Astrocyte (in vitro differentiated cells and primary cell): ENCODE data around the gene CDH23. TPM values are rescaled to one million over a fixed set of nuclear protein-coding genes. Genes with fewer than 3 reads are reported as not detected.

Experiments
- DNase-seq: peaks from one replicate; pipeline ENCODE4 v3.0.0-alpha.2; 2010; ENCODE audit warnings: low read depth
- FAIRE-seq: peaks from 2 replicates; lab custom pipeline; 2011; peaks lifted over from hg19 to GRCh38; lab: Jason Lieb, UNC
- H2AFZ ChIP-seq: 2 replicates; pipeline ENCODE4 v1.6.0; 2012; ENCODE audit warnings: low read depth, low read length, inconsistent platforms
- H3K27ac ChIP-seq: 2 replicates; pipeline ENCODE4 v1.5.1; 2011; ENCODE audit warnings: low read depth, low read length, inconsistent platforms
- H3K27me3 ChIP-seq: 2 replicates; pipeline ENCODE4 v1.6.0; 2011; ENCODE audit warnings: low read length, inconsistent platforms; ENCODE audit not compliant: insufficient read depth
- H3K36me3 ChIP-seq: 2 replicates; pipeline ENCODE4 v1.5.1; 2011; ENCODE audit warnings: low read length, inconsistent platforms; ENCODE audit not compliant: insufficient read depth
- H3K4me1 ChIP-seq: 2 replicates; pipeline ENCODE4 v1.5.1; 2011; ENCODE audit warnings: low read length, inconsistent platforms; ENCODE audit not compliant: insufficient read depth
- H3K4me2 ChIP-seq: 2 replicates; pipeline ENCODE4 v1.6.0; 2012; ENCODE audit warnings: low read length, inconsistent platforms
- H3K4me3 ChIP-seq: 2 replicates; pipeline ENCODE4 v1.5.1; 2011; ENCODE audit warnings: low read depth, mild to moderate bottlenecking, low read length, inconsistent platforms; ENCODE audit not compliant: insufficient read depth
- H3K79me2 ChIP-seq: 2 replicates; pipeline ENCODE4 v1.6.0; 2012; ENCODE audit warnings: mild to moderate bottlenecking, low read length, inconsistent platforms; ENCODE audit not compliant: insufficient read depth
- H3K9ac ChIP-seq: 2 replicates; pipeline ENCODE4 v1.6.0; 2012; ENCODE audit warnings: mild to moderate bottlenecking, low read length, inconsistent platforms
- H3K9me3 ChIP-seq: 2 replicates; pipeline ENCODE4 v1.5.1; 2012; ENCODE audit warnings: low read depth, mild to moderate bottlenecking, low read length, inconsistent platforms; ENCODE audit not compliant: insufficient read depth
- H4K20me1 ChIP-seq: 2 replicates; pipeline ENCODE4 v1.6.0; 2012; ENCODE audit warnings: low read length, inconsistent platforms; ENCODE audit not compliant: insufficient read depth
- H3K27ac Mint-ChIP-seq: one replicate; pipeline ENCODE4 v1.8.0; 2021; ENCODE audit warnings: mild to moderate bottlenecking, mixed read lengths; ENCODE audit not compliant: unreplicated experiment
- H3K27me3 Mint-ChIP-seq: one replicate; pipeline ENCODE4 v1.8.0; 2021; ENCODE audit warnings: low read depth, mixed read lengths; ENCODE audit not compliant: unreplicated experiment
- H3K36me3 Mint-ChIP-seq: one replicate; pipeline ENCODE4 v1.8.0; 2021; ENCODE audit warnings: low read depth, mixed read lengths; ENCODE audit not compliant: unreplicated experiment
- H3K4me1 Mint-ChIP-seq: one replicate; pipeline ENCODE4 v1.8.0; 2021; ENCODE audit warnings: low read depth, mixed read lengths; ENCODE audit not compliant: unreplicated experiment
- H3K4me3 Mint-ChIP-seq: one replicate; pipeline ENCODE4 v1.8.0; 2021; ENCODE audit warnings: mild to moderate bottlenecking, moderate library complexity, mixed read lengths; ENCODE audit not compliant: unreplicated experiment
- H3K9me3 Mint-ChIP-seq: one replicate; pipeline ENCODE4 v1.8.0; 2021; ENCODE audit warnings: mild to moderate bottlenecking, mixed read lengths; ENCODE audit not compliant: unreplicated experiment
- CTCF ChIP-seq: IDR thresholded peaks from 2 replicates; pipeline ENCODE4 v1.5.1; 2011; ENCODE audit warnings: low read depth, mild to moderate bottlenecking, inconsistent platforms, low read length, moderate library complexity; ENCODE audit not compliant: insufficient read depth
- EZH2 ChIP-seq: IDR thresholded peaks from 2 replicates; pipeline ENCODE4 v1.6.1; 2012; ENCODE audit warnings: mild to moderate bottlenecking, low read length, inconsistent platforms; ENCODE audit not compliant: insufficient read depth
- total RNA-seq: library from RNA; stranded (reverse); gene quantifications from 2 replicates; pipeline ENCODE4 v1.2.1, GENCODE V29; 2021

Gene CDH23
- total RNA-seq, 1 donor from 2014 or later: not detected

- H3K27ac ChIP-seq: no peak overlapping the region
- H4K20me1 ChIP-seq: no peaks in the 10 kb centered on the region
- no peak for DNase-seq
- FAIRE-seq: no peak
- no peak overlapping the region for H3K4me3 ChIP-seq
- Mint-ChIP-seq H3K27me3 (peaks cover 41% of the 10 kb centered on the region), H3K4me1 (no peaks in the 10 kb centered on the region), H3K27ac (no peak overlapping the region), H3K4me3 (no peak overlapping the region), H3K9me3 (no peaks in the 10 kb centered on the region), H3K36me3 (no peaks in the 10 kb centered on the region)
- H2AFZ ChIP-seq: no peak overlapping the region
- H3K4me2 ChIP-seq: no peak overlapping the region
- peaks cover 8% of the 10 kb centered on the region for H3K4me1 ChIP-seq
- H3K9me3 ChIP-seq: no peaks in the 10 kb centered on the region
- peaks cover 33% of the 10 kb centered on the region for H3K27me3 ChIP-seq
- no peak for TF ChIP-seq CTCF
- H3K9ac ChIP-seq: no peak overlapping the region
- no peaks in the 10 kb centered on the region for H3K36me3 ChIP-seq
- H3K79me2 ChIP-seq: no peaks in the 10 kb centered on the region
Observed at GRCh38 chr10:71550628-71551027, 153.9 kb downstream of the CDH23 start.

GRCh38 chr10:71551970-71552369, 155.2 kb downstream of the CDH23 start:
- Mint-ChIP-seq H3K36me3 (no peaks in the 10 kb centered on the region), H3K4me1 (no peaks in the 10 kb centered on the region), H3K27ac (no peak overlapping the region), H3K9me3 (no peaks in the 10 kb centered on the region), H3K4me3 (no peak overlapping the region), H3K27me3 (peaks cover 46% of the 10 kb centered on the region)
- Histone ChIP-seq H3K79me2 (no peaks in the 10 kb centered on the region), H3K9ac (no peak overlapping the region), H3K4me1 (peaks cover 8% of the 10 kb centered on the region), H3K36me3 (no peaks in the 10 kb centered on the region), H3K27me3 (peaks cover 32% of the 10 kb centered on the region), H3K27ac (no peak overlapping the region), H3K4me2 (no peak overlapping the region), H3K4me3 (no peak overlapping the region), H3K9me3 (no peaks in the 10 kb centered on the region), H4K20me1 (no peaks in the 10 kb centered on the region), H2AFZ (no peak overlapping the region)
- no peak for FAIRE-seq
- DNase-seq: no peak
- no peak for TF ChIP-seq EZH2
- no peak for TF ChIP-seq CTCF

- no peak overlapping the region for H3K9ac ChIP-seq
- H3K4me1 Mint-ChIP-seq: no peaks in the 10 kb centered on the region
- H3K4me1 ChIP-seq: no peaks in the 10 kb centered on the region
- no peak for FAIRE-seq
- H2AFZ ChIP-seq: no peak overlapping the region
- H3K9me3 ChIP-seq: no peaks in the 10 kb centered on the region
- peaks cover 32% of the 10 kb centered on the region for H3K27me3 ChIP-seq
- H3K9me3 Mint-ChIP-seq: no peaks in the 10 kb centered on the region
- H4K20me1 ChIP-seq: no peaks in the 10 kb centered on the region
- H3K27ac ChIP-seq: no peak overlapping the region
- no peak overlapping the region for H3K4me2 ChIP-seq
- H3K79me2 ChIP-seq: no peaks in the 10 kb centered on the region
- no peaks in the 10 kb centered on the region for H3K36me3 Mint-ChIP-seq
- TF ChIP-seq CTCF: no peak
- no peak for TF ChIP-seq EZH2
- H3K36me3 ChIP-seq: no peaks in the 10 kb centered on the region
- H3K27me3 Mint-ChIP-seq: peaks cover 51% of the 10 kb centered on the region
- no peak overlapping the region for H3K4me3 ChIP-seq
- no peak for DNase-seq
- no peak overlapping the region for H3K27ac Mint-ChIP-seq
- no peak overlapping the region for H3K4me3 Mint-ChIP-seq
Observed at GRCh38 chr10:71553432-71553831, 156.7 kb downstream of the CDH23 start.
